HG03460 (cell line): Measurements from ENCODE around the gene PPP1R14B.

Experiments
- ATAC-seq: cut with Tn5 transposase; IDR thresholded peaks from one replicate; pipeline ENCODE4 v1.9.1; 2021; ENCODE audit not compliant: unreplicated experiment

Gene PPP1R14B

DNA sequence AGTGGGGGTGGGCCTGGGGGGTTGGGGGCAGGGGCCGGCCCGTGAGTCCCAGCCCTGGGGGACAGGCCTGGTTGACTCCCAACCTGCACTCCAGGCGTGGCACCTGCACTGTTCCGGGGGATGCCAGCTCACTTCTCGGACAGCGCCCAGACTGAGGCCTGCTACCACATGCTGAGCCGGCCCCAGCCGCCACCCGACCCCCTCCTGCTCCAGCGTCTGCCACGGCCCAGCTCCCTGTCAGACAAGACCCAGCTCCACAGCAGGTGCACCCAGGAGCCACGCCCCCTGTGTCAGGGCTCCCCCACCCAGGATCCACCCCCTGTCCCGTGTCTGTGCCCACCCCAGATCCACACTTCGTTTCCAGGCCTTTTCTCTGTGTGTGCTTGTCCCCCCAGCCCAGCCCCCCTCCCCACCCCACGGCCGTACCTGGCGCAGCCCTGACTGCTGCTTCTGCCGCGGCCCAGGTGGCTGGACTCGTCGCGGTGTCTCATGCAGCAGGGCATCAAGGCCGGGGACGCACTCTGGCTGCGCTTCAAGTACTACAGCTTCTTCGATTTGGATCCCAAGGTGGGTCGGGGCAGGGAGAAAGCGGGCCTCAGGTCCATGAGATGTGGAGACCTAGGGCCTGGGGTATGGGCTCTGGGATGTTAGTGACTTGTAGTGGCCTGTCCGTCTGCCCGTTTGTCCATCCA, 35.4 kb downstream of the PPP1R14B start:
- ATAC-seq: no peak

DNA sequence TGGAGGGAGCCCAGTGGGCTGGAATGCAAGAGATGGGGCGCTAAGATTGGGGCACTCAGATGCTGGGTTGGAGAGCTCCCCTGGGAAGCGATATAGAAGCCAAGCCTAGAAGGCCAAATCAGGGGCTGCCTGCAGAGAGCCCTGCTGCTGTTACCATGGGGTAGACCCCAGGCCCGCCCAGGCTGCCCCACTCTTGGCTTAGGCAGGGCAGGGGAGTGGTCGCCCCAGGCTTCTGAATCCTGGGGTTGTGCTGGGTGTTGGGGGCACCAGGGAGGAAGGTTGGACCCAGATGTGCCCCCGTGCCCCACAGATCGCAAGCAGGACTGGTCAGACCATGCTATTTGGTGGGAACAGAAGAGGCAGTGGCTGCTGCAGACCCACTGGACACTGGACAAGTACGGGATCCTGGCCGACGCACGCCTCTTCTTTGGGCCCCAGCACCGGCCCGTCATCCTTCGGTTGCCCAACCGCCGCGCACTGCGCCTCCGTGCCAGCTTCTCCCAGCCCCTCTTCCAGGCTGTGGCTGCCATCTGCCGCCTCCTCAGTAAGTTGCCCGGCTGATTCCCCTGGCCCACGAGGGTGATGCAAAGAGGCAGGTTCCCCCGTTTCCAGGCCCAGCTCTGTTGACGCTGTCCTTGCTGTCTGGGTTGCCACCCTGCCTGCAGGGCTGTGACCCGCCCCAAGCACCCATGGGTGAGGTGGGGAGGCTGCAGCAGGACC, 36.3 kb downstream of the PPP1R14B start:
- no peak for ATAC-seq

DNA sequence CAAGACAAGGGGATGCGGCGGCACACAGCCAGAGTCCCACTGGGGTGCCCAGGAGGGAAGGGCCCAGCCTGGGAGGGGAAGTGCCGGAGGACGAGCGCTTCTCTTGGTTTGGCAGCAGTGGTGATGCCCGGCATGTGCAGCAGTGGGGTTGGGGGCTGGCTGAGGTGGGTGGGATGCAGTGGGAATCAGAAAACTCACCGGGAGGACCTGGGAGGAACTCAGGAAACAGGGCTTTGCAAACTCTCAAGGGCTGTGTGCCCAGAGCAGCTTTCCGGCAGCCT, 37.2 kb downstream of the PPP1R14B start:
- ATAC-seq: no peak

DNA sequence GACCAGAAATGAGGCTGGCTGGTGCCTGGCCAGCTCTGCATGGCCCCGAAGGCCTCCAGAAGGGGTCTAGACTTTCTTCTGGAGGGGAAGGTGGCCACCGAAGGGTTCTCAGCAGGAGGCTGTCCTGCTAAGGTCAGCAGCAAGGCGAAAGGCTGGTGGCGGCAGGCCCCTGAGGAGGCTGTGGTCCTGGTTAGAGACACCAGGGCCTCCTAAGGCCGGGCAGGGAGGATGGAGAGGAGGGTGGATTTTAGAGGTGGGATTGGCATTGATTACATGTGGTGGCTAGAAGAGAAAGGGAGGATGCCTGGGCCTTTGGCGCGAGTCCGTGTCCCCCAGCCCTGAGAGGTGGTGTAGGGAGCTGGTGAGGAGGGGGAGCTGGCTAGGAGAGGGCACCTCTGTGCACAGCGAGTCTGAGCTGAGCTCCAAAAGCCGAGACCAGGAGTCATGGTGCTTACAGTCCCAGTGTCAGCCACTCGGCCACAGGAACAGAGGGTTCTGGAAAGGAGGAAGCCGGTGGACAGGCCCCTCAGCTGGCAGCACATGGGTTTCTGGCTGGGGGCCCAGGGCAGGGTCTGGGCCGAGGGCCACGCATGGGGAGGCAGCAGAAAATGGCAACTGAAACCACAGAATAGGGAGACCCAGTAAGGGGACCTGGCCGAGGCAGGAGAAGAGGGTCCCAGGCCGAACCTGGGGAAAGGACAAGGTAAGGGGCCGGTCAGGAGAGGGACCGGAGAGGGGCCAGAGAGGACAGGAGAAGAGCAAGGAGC, 37.8 kb downstream of the PPP1R14B start:
- ATAC-seq: no peak

DNA sequence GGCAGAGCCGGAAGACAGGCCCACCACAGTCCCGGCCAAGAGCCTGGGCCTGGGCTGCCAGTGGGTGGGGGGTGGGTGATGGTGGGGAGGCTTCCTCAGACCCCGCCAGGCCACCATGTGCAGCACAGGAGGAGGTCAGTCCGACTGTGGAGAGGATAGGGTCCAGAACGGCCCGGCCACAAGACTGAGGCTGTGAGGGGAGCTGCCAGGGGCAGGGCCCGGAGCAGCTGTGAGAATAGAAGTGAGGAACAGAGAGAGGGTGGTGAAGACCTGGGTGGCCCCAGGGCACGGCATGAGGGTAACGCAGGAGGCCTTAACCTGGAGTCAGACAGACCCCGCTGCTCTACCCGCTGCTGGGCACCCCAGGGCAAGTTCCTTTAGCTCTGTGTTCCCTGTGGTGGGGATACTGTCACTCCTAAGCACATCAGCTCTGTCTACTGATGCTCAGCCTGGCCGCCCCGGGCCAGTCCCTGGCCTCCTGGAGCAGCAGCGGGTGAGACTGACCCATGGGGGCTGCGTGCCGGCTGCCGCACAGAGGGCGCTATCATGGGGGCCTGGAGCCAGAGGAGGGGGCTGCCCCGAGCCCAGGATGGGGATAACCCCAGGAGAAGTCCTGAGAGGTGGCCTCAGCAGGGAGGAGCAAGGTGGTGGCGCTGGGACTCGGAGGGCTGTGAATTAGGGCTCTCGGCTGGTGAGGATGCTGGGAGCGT, 38.5 kb downstream of the PPP1R14B start:
- ATAC-seq: no peak

DNA sequence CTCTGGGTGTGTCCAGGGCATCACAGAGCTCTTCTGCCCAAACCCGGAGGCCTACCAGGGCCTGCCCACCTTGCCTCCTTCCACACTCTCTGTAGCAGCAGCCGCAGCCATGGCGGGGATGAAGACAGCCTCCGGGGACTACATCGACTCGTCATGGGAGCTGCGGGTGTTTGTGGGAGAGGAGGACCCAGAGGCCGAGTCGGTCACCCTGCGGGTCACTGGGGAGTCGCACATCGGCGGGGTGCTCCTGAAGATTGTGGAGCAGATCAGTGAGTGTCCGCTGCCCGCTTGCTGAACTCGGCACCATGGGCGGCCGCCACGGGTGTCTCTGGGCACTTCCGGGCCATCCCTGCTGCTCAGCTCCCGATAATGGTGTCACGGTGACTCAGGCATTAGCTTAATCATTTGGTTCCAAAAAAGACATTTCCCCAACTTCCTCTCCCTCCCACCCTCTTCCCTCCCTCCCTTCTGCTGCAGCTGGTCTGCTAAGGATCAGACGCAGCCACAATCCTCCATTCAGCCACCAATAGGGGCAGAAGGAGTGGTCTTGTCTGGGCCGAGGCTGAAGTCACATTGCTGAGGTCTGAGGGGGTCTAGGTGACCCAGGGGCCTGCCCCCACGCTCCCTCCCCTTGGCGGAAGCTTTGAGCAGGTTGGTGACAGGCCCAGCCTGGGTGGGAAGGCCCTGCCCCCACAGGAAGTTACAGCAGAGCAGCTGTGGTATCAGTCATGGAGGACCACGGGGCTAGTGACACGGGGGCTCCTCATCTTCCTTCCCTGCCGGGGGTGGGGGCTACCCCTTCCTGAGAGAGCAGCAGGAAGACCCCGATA, 39.3 kb downstream of the PPP1R14B start:
- peak; percentile 58 for ATAC-seq

DNA sequence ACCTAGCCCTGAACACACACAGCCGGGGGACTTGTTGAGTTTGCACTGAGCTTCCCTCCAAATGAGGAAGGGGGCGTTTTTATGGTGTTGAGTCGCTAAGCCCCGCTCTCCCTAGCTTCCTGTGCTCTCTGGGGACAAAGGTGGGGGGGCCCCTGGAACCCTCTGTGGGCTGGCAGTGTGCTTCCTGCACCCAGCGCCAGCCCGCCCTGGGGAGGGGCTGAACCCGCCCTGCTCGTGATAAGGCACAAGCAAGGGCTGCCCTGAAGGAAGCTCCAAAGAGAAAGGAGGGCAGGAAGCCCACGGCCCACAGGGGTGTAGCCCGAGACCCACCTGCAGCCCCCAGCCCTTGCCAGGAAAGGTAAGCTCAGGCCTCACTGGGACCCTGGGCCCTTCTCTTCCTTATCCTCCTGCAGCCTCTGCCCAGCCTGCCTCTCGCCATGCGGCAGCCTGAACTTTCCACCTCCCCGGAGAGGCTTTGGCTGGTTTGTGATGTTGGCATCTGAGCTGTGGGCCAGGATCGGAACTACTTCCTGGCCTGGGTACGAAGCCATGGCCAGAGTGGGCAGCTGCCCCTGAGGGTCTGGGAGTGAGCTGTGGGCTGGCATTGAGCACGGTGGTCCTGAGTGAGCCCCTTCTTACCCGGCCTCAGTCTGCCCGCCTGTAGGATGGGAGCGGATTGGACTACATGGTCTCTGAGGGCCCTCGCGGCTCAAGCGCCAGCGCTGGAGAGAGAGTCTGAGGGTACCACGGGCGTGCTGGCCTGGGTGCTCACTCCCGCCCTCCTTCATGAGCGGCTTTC, 40.1 kb downstream of the PPP1R14B start, which contains the start of gene FERMT3:
TSS of gene FERMT3 (plus strand) at position 265 of the 799 bp plus-strand sequence. CDS start 644 bp downstream, outside the sequence.
- ATAC-seq: peak; percentile 47

DNA sequence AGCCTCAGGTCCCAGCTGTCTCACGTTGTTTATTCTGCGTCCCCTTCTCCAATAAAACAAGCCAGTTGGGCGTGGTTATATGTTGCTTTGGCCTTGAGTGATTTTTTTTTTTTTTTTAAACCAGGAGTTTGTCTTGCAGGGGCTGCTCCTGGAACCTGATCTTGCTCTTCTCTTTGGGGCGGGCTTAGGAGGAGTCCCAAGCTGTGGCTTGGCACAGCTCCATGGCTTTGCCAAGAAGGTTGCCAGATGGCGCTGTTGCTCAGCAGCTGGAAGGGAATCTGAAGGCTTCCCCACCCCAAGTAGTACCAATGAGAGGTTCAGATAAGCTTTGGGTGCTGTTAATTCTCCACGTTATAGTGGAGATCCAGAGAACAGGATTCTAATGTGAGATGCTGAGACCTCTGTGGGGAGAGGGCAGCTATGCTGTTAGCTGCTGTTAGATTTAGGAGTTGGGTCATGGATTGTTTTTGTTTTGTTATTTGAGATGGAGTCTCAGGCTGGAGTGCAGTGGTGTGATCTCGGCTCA, 42.2 kb downstream of the PPP1R14B start:
- ATAC-seq: no peak

DNA sequence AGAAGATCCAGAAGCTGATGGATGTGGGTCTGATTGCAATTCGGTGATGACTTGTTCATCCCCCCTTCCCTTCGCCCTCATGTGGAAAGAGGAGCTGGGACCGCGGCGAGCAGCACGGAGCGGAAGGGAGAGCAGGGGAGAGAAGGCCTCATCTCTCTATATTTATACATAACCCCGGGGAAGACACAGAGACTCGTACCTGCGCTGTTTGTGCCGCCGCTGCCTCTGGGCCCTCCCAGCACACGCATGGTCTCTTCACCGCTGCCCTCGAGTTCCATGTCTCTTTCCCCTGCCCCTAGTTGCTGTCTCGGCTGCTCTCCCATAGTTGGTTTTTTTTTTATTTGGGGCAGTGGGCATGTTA, 42.7 kb downstream of the PPP1R14B start:
- no peak for ATAC-seq

DNA sequence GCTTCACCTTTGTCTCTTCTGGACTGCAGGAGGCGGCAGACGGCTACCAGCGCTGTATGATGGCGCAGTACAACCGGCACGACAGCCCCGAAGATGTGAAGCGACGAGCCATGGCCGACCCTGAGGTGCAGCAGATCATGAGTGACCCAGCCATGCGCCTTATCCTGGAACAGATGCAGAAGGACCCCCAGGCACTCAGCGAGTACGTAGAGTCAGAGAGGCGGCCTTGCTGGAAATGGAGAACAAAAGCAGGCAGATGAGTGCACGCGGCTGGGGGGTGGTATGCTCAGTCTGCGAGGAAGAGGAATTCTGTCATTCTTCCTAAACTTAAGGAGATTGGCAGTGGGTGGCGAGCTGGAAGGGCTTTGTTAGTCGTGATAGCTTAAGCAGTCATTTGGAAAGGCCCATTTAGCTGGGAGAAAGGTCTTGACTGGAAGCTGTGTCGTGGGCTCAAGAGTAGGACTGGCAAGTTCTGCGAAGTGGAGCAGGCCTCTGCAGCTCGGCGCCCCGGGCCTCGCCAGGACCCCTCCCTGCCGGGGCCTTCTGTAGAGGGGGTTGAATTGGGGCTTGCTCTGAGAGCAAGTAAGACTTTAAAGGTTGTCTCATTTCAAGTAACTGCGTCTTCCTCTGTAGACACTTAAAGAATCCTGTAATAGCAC, 43.2 kb downstream of the PPP1R14B start:
- ATAC-seq: no peak

DNA sequence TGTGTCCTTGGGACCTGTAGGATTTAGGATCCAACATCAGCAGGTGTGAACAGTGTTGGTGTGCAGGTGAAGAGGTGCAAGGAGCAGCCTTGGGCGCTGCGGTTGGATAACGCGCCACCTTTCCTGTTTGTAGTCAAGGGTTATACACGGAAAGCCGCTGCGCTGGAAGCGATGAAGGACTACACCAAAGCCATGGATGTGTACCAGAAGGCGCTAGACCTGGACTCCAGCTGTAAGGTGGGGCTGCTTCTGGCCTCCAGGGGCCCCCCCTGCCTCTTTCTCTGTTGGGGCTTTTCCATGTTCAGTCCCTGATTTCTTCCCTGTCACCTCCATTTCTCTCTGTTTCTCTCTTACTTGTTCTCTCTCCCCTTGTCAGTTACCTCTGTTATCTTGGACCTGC, 43.8 kb downstream of the PPP1R14B start:
- no peak for ATAC-seq

DNA sequence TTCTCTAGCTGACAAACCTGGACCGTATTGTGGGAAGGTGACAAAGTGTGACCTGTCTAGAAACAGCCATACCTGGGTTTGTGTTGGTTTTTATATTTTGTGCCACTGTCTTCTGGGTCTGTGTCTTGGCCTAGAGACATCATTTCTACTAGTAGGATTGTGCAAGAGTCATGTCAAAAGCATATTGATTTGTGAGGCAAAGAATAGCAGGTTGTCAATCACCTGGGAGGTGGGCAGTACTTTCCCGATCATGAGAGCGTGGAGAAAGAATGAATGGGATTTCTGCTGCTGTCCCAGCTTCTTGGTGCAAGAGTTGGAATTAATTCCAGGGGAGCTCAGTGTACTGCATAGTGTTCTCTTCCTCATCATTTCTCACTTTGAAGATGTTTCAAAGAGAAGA, 45.2 kb downstream of the PPP1R14B start:
- ATAC-seq: no peak

DNA sequence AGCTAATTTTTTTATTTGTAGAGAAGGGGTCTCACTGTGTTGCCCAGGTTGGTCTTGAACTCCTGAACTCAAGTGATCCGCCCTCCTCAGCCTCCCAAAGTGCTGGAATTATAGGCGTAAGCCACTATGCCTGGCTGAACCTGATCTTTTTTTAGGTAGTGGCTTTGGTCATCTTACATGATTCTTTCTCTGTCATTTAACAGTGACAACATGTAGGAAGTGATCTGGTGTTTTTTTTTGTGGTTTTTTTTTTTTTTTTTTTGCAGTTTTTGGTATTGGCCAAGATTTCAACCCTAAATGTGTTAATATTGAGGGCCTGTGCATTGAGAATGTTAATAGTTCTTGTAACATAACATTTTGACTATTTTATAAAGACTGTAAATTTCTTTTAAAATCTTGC, 48.2 kb downstream of the PPP1R14B start:
- no peak for ATAC-seq

DNA sequence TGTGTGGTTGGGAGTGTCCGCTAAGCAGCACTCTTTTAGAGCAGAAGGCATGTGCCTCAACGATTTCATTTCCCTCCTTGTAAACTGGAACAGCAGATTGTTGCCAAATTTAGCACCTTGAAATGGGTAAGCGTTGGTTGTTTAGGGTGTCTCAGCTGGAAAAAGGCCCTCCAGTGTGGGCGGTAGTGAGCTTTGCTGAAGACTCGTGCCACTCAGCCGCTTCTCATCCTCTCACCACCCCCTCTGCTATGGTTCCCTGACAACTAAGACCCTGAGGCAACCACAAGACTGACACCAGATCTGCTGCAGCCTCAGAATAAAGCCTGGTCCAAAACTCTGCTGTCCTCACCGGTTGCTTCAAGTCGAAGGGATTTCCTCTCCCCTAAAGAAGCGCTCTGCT, 50.1 kb downstream of the PPP1R14B start:
- ATAC-seq: no peak
